ENCODE results near the gene GPRC5C.
"Not testable (repeated sequence)": the region's sequence is repeated elsewhere in the genome, so short reads cannot be mapped to it uniquely, and the experiment has no call there.

Gene GPRC5C

GRCh38 chr17:74467221-74467951 is 35.5 kb downstream of the GPRC5C start:
- no peak for DNase-seq (ENCODE audit: low read depth in 2 of 3, low spot score in 2 of 3)

DNA sequence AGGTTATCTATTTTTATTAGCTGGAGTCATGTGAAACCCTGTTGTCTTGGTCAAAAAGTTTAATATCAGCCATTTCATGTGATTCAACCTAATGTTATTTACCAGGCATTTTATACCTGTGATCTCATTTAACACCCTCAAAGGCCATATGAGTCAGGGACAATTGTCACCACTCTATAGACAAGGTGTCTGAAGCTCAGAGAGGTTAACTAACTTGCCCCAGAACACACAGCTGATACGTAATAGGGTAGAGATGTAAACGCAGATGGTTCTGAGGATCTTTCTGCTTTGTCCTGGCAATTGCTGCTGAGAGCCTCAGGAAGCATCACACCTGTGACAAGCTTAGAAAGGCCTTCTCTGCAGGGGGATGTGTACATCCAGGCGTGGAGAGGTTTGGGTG is 39.5 kb downstream of the GPRC5C start:
- DNase-seq (ENCODE audit: low read depth in 2 of 3, low spot score in 2 of 3): no peak

DNA sequence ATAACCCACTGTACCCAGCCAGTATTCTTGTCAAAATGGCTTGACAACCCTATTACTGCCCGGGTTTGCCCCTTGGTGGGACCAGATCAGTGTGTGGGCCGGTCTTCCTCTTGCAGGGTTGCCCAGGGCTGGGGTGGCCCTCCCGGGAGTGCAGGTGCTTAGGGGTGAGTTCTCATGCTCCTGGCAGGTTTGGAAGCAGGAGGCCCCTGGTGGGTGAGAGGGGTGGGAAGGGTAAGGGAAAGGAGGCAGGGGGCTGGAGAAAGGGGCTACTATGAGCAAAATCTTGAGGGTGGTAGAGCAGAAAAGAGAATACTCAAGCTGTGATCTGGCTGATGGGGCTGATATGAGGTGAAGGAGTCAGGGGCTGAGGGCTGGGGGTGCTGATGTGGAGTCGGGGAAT is 41.0 kb downstream of the GPRC5C start:
- no peak for DNase-seq (ENCODE audit: low read depth in 2 of 3, low spot score in 2 of 3)

DNA sequence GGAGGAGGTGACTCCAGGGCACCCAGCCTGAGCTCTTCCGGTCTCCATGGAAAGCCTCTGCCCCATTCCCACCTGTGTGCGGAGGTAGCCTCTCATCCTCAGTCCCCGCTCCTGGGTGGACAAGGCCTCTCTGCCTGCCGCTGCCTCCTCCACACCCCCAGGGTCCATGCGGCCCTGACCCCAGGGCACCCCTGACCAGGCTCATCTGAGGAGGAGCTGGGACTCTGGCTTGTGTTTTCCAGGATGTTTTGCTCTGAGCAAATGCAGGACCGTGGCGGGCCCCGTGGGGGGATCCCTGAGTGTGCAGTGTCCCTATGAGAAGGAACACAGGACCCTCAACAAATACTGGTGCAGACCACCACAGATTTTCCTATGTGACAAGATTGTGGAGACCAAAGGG is 41.4 kb downstream of the GPRC5C start:
- DNase-seq (ENCODE audit: low read depth in 2 of 3, low spot score in 2 of 3): no peak

GRCh38 chr17:74474043-74474792 is 42.3 kb downstream of the GPRC5C start:
- DNase-seq (ENCODE audit: low read depth in 2 of 3, low spot score in 2 of 3): no peak

DNA sequence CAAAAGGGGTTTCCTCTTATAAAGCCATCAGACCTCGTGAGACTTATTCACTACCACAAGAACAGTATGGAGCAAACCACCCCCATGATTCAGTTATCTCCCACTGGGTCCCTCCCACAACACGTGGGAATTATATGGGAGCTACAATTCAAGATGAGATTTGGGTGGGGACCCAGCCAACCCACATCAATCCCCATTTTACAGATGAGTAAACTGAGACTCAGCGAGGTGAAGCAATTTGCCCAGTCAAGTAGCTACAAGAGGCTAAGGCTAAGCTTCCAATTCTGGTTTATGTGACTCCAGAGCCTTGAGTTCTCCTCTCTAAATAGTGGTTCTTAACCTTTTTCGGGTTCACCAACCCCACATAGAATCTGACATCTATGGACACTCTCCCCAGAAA is 43.3 kb downstream of the GPRC5C start:
- no peak for DNase-seq (ENCODE audit: low read depth in 2 of 3, low spot score in 2 of 3)

DNA sequence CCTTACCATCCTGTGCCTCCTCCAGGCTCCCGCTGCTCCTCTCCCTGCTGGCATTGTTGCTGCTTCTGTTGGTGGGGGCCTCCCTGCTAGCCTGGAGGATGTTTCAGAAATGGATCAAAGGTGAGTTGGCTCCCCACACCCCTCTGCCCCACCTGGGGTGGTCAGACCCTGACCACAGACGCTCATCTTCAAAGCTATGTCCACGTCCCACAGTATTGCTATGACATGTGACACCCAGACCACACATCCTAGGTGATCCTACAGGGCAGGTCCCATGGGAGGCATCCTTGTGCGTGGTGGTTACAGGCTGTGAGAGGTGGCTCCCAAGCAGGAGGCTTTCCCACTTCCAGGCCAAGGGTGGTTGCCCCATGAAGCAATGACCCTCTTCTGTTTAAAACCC is 45.5 kb downstream of the GPRC5C start:
- no peak for DNase-seq (ENCODE audit: low read depth in 2 of 3, low spot score in 2 of 3)

GRCh38 chr17:74478420-74479100 is 46.7 kb downstream of the GPRC5C start:
- DNase-seq (ENCODE audit: low read depth in 2 of 3, low spot score in 2 of 3): no peak

- no peak for DNase-seq (ENCODE audit: low read depth in 2 of 3, low spot score in 2 of 3)
Measured at GRCh38 chr17:74480290-74480689, 48.4 kb downstream of the GPRC5C start.

DNA sequence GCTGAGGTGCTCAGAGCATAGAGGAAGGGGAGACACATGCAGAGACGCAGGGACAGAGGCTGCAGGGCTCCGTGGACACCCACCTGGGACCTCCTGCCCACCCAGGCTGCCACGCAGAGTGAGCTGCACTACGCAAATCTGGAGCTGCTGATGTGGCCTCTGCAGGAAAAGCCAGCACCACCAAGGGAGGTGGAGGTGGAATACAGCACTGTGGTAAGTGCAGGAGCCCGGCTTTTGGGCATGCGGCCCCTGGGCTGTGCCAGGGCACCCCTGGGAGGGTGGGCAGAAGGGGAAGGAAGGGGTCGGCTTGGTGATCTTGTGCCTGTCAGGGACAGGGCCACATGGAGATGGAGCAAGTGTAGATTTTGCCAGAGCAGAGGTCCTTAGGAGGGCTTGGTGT is 49.7 kb downstream of the GPRC5C start:
- no peak for DNase-seq (ENCODE audit: low read depth in 2 of 3, low spot score in 2 of 3)

DNA sequence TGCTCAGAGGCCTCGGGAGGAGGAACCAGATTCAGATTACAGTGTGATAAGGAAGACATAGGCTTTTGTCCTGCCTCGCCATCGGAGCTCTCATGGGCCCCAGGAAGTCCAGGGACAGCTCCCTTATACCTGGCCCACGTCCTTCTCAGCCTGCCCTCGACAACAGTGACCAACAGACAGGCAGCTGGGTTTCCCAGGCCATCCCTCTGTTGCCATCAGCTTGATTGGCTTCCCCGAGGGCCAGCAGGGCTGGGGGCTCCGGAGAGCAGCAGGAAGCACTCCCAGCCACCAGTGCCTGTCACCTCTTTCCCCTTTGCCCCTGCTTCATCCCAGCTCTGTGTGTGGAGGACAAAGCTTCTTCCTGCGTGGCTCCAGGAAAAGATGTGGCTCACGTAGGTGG is 52.2 kb downstream of the GPRC5C start:
- no peak for DNase-seq (ENCODE audit: low read depth in 2 of 3, low spot score in 2 of 3)

DNA sequence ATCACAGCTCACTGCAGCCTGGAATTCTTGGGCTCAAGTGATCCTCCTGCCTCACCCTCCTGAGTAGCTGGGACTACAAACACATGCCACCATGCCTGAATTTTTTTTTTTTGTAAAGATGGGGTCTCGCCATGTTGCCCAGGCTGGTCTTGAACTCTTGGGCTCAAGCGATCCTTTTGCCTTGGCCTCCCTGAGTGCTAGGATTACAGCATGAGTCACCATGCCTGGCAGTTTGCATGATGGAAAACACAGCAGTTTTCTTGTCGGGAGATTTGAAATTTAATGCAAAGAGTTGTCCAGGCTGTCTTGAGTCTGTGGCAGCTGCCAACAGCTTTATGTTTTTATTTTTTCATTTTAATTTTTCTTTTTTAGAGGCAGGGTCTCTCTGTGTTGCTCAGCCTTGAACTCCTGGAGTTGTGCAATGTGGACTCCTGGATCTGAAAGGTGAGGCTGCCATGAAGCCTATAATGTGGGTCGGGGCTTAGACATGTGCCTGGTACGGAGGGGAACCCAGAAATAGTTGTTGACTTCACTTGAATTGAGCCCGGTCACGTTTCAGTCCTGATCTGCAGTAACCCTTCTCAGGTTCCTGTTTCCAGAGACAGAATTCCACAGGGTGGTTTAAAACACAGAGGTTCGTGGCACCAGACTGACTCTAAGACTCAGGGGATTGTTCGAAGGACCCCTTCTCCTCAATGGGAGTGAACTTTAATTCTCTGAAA is 53.3 kb downstream of the GPRC5C start:
- DNase-seq (ENCODE audit: low read depth in 2 of 3, low spot score in 2 of 3): no peak

DNA sequence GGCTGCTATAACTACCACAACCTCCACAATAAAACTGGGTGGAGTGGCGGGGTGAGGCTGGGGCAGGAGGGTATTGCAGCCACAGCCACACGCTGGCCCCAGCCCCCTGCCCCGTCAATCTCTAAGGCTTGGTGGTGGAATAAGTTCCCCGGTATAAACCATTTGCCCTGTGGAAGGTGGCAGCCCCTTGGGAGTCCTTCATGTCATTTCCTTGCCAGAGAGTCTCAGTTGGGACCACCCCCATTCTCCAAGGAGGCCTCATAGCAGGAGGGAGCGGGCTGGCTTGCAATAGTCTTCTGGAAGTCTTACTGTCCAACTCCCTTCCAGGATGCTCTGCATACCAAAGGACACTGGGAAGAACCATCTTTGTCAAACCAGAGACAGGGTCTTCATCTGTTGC is 54.0 kb downstream of the GPRC5C start:
- no peak for DNase-seq (ENCODE audit: low read depth in 2 of 3, low spot score in 2 of 3)

DNA sequence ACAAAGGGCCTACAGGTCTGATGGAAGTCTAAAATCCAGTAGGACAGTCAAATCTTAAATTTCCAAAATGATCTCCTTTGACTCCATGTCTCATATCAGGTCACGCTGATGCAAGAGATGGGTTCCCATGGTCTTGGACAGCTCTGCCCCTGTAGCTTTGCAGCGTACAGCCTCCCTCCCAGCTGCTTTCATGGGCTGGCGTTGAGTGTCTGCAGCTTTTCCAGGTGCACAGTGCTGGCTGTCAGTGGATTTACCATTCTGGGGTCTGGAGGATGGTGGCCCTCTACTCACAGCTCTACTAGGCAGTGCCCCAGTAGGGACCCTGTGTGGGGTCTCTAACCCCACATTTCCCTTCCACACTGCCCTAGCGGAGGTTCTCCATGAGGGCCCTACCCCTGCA is 56.4 kb downstream of the GPRC5C start:
- not testable (repeated sequence) for DNase-seq (ENCODE audit: low read depth in 2 of 3, low spot score in 2 of 3)

GRCh38 chr17:74490716-74491115 is 58.8 kb downstream of the GPRC5C start:
- DNase-seq (ENCODE audit: low read depth in 2 of 3, low spot score in 2 of 3): no peak

DNA sequence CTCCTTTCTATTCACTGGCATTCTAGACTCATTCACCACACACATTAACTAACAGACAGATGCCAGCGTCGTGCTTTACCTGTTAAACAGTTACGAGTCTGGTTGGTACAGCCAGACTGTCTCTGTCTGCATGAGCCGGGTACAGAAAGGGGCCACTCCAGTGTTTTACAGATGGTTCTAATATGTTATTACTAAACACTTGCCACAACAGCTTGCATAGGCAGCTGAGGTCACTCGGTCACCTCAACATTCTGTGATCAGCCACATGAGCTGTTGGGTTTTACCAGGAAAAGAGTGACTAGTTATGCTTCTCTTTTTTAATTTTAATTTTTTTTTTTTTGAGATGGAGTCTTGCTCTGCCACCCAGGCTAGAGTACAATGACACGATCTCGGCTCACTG is 59.7 kb downstream of the GPRC5C start:
- no peak for DNase-seq (ENCODE audit: low read depth in 2 of 3, low spot score in 2 of 3)

- peak in 1 of 3 experiments; percentile 34 for DNase-seq (ENCODE audit: low read depth in 2 of 3, low spot score in 2 of 3)
Measured at GRCh38 chr17:74493331-74493833, 61.5 kb downstream of the GPRC5C start.
